Osteocyte (in vitro differentiated cells): ENCODE results near the gene VSIR. TPM values are rescaled to one million over a fixed set of nuclear protein-coding genes. Genes with fewer than 3 reads are reported as not detected.

Source experiments
- DNase-seq: peaks from one replicate; pipeline ENCODE4 v3.0.0; 2021; ENCODE audit warnings: mixed read lengths; ENCODE audit not compliant: unreplicated experiment; ENCODE audit errors: extremely low spot score
- H3K27ac Mint-ChIP-seq: one replicate; pipeline ENCODE4 v1.8.0; 2021; ENCODE audit warnings: mild to moderate bottlenecking, mixed read lengths; ENCODE audit not compliant: unreplicated experiment
- H3K27me3 Mint-ChIP-seq: one replicate; pipeline ENCODE4 v1.8.0; 2021; ENCODE audit warnings: mixed read lengths; ENCODE audit not compliant: unreplicated experiment
- H3K36me3 Mint-ChIP-seq: one replicate; pipeline ENCODE4 v1.8.0; 2021; ENCODE audit warnings: mixed read lengths; ENCODE audit not compliant: unreplicated experiment
- H3K4me1 Mint-ChIP-seq: one replicate; pipeline ENCODE4 v1.8.0; 2021; ENCODE audit warnings: mixed read lengths; ENCODE audit not compliant: unreplicated experiment
- H3K4me3 Mint-ChIP-seq: one replicate; pipeline ENCODE4 v1.8.0; 2021; ENCODE audit warnings: mild to moderate bottlenecking, moderate library complexity, mixed read lengths; ENCODE audit not compliant: unreplicated experiment
- H3K9me3 Mint-ChIP-seq: one replicate; pipeline ENCODE4 v1.8.0; 2021; ENCODE audit warnings: mixed read lengths; ENCODE audit not compliant: unreplicated experiment
- CTCF ChIP-seq: fragments of 200-600 bp; sonication (generic); IDR thresholded peaks from 2 replicates; pipeline ENCODE4 v1.5.0; 2021; ENCODE audit warnings: antibody characterized with exemption, mild to moderate bottlenecking, moderate library complexity
- total RNA-seq: library from RNA; stranded (reverse); gene quantifications from 2 replicates; pipeline ENCODE4 v1.2.1, GENCODE V29; 2021

Gene VSIR
- total RNA-seq, 1 donor from 2014 or later = 0.75 TPM

- H3K27me3 Mint-ChIP-seq = no peaks in the 10 kb centered on the region
- H3K27ac Mint-ChIP-seq = no peak overlapping the region
- H3K9me3 Mint-ChIP-seq = no peaks in the 10 kb centered on the region
- H3K4me3 Mint-ChIP-seq = no peak overlapping the region
- no peak for TF ChIP-seq CTCF
- H3K36me3 Mint-ChIP-seq = no peaks in the 10 kb centered on the region
- peaks cover 51% of the 10 kb centered on the region for H3K4me1 Mint-ChIP-seq
- no peak for DNase-seq
Measured at GRCh38 chr10:71770255-71770654, 3.1 kb downstream of the VSIR start.

DNA sequence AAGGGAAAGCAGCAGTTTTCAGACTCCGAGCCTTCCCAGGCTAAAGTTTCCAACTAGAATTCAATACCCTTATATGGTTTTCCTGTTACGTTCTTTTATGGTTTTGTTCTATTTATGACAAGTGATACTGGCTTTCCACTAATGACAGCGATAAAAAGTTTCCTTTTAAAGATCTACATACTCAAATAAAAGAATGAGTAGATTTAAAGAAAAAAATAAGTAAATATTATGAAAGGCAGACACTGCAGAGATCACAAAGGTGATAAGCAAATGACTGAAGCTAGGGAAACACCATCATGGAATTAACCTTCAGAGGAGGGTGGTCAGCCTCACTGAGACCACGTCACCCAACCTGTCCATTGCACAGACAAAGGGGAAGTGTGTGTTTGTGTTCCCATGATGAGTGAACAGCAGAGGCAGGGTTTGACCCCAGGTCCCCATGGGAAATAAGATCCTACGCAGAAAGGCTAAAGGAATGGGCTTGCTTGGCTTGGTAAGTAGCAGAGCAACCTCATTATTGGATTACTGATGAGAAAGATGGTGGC is 4.0 kb downstream of the VSIR start:
- H3K4me1 Mint-ChIP-seq = peaks cover 48% of the 10 kb centered on the region
- TF ChIP-seq CTCF = no peak
- no peak overlapping the region for H3K27ac Mint-ChIP-seq
- H3K4me3 Mint-ChIP-seq = no peak overlapping the region
- no peaks in the 10 kb centered on the region for H3K36me3 Mint-ChIP-seq
- H3K9me3 Mint-ChIP-seq = no peaks in the 10 kb centered on the region
- H3K27me3 Mint-ChIP-seq = no peaks in the 10 kb centered on the region
- DNase-seq = no peak

DNA sequence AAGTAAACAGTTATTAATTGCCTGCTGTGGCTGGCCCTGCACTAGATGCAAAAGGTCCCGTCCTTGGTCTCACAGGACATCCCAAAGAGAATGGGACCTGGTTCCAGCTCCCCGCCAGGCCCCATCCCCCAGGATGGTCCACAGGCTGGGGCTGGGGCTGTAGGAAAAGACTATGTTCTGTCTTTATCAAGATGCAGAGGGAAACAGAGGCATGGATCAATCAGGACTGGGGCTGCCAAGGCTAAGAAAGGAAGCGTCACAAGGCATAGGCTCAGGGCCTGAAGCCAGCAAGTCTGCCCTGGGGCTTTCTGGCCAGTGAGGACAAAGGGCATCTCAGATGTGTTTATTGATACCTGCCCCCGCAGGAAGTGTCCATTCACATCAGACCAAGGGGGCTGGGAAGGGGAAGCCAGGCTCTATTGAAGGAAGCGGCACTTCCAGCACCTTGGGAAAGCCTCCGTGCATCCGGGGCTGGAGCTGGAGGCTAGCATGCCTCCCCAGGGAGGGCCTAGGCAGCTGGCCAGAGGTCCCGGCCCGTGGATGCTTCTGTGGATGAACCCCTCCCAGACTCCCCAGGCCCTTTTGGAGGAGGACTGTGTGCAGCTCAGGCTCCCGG is 5.8 kb downstream of the VSIR start:
- DNase-seq = no peak
- Mint-ChIP-seq H3K4me3 (no peak overlapping the region), H3K36me3 (no peaks in the 10 kb centered on the region), H3K27me3 (no peaks in the 10 kb centered on the region), H3K27ac (peak overlapping the region; percentile 77), H3K9me3 (no peaks in the 10 kb centered on the region), H3K4me1 (peaks cover 37% of the 10 kb centered on the region)
- no peak for TF ChIP-seq CTCF

DNA sequence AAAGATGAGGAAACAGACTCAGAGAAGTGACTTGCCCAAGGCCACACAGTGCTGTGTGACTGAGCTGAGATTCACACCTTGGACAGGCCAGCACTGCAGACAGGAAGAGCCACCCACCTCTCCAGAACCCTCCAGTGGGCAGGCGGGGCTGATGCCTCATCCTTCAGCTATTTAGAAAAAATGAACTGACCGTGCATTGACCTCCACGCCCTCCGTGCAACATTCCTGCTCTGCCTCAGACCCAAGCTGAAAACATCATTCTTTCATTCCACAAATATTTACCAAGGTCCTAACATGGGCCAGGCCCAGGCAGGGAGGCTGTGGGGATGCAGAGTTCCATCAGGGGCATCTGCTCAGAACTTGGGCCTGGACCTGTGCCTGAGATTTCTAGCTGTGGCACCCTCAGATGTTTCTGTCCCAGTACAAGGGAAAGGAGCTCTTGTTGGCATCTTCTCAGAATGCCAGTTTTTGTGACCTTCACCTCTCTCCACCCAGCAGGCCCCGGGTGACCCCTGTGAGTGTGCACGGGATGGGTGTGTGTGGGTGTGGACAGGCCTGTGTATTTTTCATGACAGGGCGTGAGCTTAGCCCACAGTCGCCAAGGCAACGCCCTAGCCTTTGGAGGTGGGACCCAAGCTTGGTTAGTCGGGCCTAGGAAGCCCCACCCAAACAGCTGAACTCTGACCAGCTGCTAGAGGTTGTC is 6.5 kb downstream of the VSIR start:
- DNase-seq = no peak
- Mint-ChIP-seq H3K27ac (peak overlapping the region; percentile 77), H3K9me3 (no peaks in the 10 kb centered on the region), H3K4me1 (peaks cover 31% of the 10 kb centered on the region), H3K36me3 (no peaks in the 10 kb centered on the region), H3K4me3 (no peak overlapping the region), H3K27me3 (no peaks in the 10 kb centered on the region)
- no peak for TF ChIP-seq CTCF

DNA sequence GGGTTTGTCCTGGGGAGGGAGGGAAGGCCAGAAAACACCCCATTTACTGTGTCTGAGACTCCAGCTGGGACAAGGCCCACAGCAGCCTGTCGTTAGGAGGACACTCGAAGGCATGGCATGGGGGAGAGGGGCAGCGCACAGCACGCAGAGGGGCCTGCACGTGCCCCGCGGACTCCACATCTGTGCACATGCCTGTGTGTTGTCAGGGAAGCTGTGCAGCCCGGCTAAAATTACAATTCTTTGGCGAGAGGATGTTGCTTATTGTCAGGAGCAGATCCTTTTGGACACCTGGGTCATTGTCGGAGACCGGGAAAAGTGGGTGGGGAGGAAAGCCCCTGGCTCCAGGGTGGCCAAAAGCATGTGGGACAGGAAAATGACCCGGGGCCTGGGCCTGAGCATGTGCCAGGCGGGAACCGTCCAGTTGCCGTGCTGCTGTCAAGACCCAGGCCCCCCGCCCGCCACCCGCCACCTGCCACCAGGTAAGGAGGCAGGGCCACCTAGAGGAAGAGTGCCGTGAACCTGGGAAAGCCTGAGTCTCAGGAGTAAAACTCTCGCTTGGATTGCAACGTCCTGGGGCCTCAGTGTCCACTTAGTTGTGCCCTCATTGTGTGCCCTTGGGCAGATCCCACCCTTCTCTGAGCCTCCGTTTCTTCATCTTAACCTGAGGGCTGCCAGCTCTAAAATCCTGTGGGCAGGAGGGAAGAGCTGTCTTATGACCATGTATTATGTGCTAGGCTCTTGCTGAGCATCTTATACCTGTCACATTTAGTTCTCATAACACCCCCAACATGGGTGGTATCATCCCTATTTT is 7.2 kb downstream of the VSIR start:
- Mint-ChIP-seq H3K9me3 (no peaks in the 10 kb centered on the region), H3K36me3 (no peaks in the 10 kb centered on the region), H3K4me1 (peaks cover 31% of the 10 kb centered on the region), H3K4me3 (no peak overlapping the region), H3K27me3 (no peaks in the 10 kb centered on the region), H3K27ac (peak overlapping the region; percentile 77)
- TF ChIP-seq CTCF = no peak
- no peak for DNase-seq
